Ascending aorta (tissue), 2 donors: ENCODE results near the gene ZDHHC3. TPM values are rescaled to one million over a fixed set of nuclear protein-coding genes. Genes with fewer than 3 reads are reported as not detected.

Experiments used
- DNase-seq, 2 donors: peaks; one replicate each; pipeline ENCODE4 v3.0.0-alpha.2; 2019; ENCODE audit warnings: low spot score in 2 of 2
- H3K27ac ChIP-seq, 2 donors: fragments of 200-600 bp; sonication (generic); one replicate each; pipeline ENCODE4 v1.5.1; 2016 to 2017; ENCODE audit warnings: mild to moderate bottlenecking in 1 of 2
- H3K27me3 ChIP-seq: fragments of 200-600 bp; sonication (generic); one replicate; pipeline ENCODE4 v1.5.1; 2017
- H3K36me3 ChIP-seq, 2 donors: fragments of 200-600 bp; sonication (generic); one replicate each; pipeline ENCODE4 v1.5.1; 2016
- H3K4me1 ChIP-seq, 2 donors: fragments of 200-600 bp; sonication (generic); one replicate each; pipeline ENCODE4 v1.5.1; 2016 to 2017; ENCODE audit warnings: mild to moderate bottlenecking in 1 of 2
- H3K4me3 ChIP-seq, 2 donors: fragments of 200-600 bp; sonication (generic); one replicate each; pipeline ENCODE4 v1.5.1; 2016 to 2017; ENCODE audit warnings: mild to moderate bottlenecking in 1 of 2
- H3K9me3 ChIP-seq, 2 donors: fragments of 200-600 bp; sonication (generic); one replicate each; pipeline ENCODE4 v1.5.1; 2016
- intact Hi-C: fragments of 100-400 bp; cut with DNase I; formaldehyde crosslinking; loops from one replicate; pipeline ENCODE4 v1.15.1; 2023
- total RNA-seq: library from RNA; depleted of rRNA; stranded (reverse); fragments of >200 nt; gene quantifications from one replicate; pipeline ENCODE4 v1.1.0, GENCODE V29; 2016
- TF ChIP-seq, protein P1 (sequence below), 3 experiments: fragments of 200-600 bp in 2 of 3; fragments of 450-650 bp in 1 of 3; sonication (generic) in 2 of 3; IDR thresholded peaks; one replicate each; pipeline ENCODE4 v1.5.1; 2016 to 2019; ENCODE audit warnings: antibody characterized with exemption in 3 of 3, mild to moderate bottlenecking in 1 of 3, moderate library complexity in 1 of 3

Gene ZDHHC3
- total RNA-seq, 1 donor from 2014 or later, result 67.8 TPM

DNA sequence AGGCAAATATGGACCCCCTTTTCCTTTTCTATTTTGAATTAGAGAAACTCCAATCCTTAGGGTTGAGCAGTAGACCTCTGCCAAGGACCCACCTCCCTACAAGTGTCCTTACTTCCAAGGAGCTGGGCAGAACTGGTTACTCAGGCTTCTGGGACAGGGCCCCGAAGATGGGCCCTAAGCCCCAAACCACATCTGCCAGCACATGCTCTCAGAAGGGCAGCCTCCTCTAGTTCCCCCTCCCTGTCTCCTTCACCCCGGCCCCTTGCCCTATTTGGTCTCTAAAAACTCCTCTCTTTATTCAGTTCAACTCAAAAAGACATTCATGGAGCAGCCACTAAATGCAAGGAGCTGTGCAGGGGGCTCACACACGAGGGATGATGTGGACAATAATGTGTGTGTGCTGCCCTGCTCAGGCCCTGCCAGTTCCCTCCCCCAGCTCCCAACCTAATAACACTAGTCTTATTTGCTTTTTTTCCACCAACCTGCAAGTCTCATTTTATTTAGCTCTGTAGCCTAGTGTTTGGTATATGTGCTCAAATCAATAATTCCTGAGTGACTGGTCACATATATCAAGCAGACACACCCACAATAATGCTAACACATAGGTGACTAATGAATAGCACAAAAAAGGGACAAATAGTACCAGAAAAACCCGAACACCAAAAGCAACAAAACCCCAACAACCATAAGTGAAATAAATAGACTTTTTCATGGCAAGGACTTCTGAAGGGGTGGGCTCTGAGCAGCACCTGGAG is 12.2 kb downstream of the ZDHHC3 start:
- TF ChIP-seq, protein P1, sequence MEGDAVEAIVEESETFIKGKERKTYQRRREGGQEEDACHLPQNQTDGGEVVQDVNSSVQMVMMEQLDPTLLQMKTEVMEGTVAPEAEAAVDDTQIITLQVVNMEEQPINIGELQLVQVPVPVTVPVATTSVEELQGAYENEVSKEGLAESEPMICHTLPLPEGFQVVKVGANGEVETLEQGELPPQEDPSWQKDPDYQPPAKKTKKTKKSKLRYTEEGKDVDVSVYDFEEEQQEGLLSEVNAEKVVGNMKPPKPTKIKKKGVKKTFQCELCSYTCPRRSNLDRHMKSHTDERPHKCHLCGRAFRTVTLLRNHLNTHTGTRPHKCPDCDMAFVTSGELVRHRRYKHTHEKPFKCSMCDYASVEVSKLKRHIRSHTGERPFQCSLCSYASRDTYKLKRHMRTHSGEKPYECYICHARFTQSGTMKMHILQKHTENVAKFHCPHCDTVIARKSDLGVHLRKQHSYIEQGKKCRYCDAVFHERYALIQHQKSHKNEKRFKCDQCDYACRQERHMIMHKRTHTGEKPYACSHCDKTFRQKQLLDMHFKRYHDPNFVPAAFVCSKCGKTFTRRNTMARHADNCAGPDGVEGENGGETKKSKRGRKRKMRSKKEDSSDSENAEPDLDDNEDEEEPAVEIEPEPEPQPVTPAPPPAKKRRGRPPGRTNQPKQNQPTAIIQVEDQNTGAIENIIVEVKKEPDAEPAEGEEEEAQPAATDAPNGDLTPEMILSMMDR (IDR thresholded peaks at IDR 0.05), result no peak
- intact Hi-C loops, result no loop called here
- Histone ChIP-seq H3K36me3 (peaks cover 4 to 6% of the 10 kb centered on the region in 2 donors), H3K27ac (no peak overlapping the region), H3K4me1 (no peaks in the 10 kb centered on the region), H3K27me3 (no peaks in the 10 kb centered on the region), H3K9me3 (no peaks in the 10 kb centered on the region), H3K4me3 (no peak overlapping the region)
- peak in 1 of 2 donors; percentile 43 for DNase-seq

DNA sequence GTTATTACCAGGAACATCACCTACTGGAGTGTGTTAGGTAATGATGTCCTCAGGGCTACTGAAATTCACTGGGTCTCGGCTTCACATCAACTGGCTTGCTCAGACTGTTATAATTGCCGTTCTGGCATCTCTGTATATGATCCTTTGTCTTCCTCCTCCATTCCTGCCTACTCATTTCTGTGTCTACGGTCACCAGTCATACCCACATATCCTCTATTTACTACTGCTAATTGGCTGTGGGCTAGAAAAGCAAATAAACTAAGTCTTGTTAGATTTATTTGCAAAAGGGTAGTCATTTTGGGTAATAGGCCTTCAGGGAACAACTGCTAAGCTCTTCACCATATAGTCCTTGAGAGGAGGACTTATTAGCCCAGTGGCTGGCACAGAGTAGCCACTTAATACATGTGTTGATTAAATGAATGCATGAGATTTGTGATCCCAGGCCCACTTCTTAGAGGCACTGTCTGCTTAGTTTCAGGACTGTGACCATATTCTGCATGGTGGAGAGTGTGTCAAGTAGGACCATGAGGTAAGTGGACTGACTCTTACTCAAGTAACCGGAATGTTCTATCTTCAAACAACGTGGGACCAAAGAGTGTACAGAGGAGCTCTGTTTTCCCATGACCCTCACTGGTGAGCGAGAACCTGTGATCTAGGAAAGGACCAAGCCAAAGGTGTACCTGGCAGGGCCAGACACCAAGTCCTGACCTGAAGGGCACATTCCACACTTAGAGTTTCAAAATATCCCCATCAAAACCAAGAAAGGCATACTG is 13.2 kb downstream of the ZDHHC3 start:
- no peaks in the 10 kb centered on the region for H3K9me3 ChIP-seq
- H3K4me3 ChIP-seq, result no peak overlapping the region
- TF ChIP-seq, protein P1 (IDR thresholded peaks at IDR 0.05), result no peak
- no peaks in the 10 kb centered on the region for H3K27me3 ChIP-seq
- H3K27ac ChIP-seq, result no peak overlapping the region
- intact Hi-C loops, result no loop called here
- no peaks in the 10 kb centered on the region for H3K4me1 ChIP-seq
- peaks cover 12 to 14% of the 10 kb centered on the region in 2 donors for H3K36me3 ChIP-seq
- DNase-seq, result peak in 1 of 2 donors; percentile 9

DNA sequence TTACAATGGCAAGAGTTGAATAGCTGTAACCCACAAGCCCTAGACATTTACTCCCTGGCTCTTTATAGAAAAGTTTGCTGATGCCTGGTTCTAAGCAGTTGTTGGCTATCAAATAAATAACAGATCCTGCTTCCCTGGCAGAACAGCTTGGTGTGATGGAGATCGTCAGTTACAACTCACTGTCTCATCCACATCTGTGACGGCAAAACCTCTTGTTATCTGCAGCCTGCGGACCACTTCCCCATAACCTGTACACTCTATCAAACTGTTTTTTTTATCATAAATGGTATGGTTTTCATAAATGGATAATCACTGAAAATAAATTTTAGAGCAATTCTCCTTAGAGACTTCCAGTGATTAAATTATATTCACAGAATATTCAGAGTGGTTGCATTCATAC is 14.1 kb downstream of the ZDHHC3 start:
- Histone ChIP-seq H3K27me3 (no peaks in the 10 kb centered on the region), H3K4me3 (no peak overlapping the region), H3K36me3 (peaks cover 16 to 20% of the 10 kb centered on the region in 2 donors), H3K4me1 (no peaks in the 10 kb centered on the region), H3K9me3 (no peaks in the 10 kb centered on the region), H3K27ac (no peak overlapping the region)
- TF ChIP-seq, protein P1 (IDR thresholded peaks at IDR 0.05), result no peak
- no peak for DNase-seq
- intact Hi-C loops, result no loop called here

DNA sequence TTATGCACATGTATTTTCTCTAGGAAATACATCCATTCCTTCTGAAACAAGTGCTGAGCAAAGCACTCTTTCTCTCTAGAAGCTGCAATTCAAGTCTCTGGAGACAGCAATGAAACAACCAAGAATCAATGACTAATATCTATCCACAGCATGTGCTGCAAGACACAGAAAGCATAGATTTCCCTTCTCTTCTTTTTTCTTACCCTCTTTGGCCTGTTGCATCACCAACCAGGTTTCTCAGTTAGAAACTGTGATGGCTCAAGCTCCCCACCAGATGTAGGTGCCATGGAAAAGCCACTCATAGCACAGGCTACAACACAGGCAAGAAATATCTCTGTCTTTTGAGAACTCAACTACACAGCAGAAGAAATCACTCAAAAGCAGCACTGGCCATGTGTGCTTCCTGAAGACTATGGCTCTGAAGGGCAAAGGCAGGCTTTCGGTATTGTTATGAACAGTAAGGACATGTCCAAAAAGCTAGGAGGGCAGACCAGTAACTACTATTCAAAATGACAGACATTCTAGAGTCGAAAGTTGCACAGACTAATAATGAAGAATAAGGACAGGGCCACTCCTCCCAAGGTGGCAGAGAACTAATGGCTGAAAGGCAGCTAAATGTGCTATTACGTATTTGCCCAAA is 15.5 kb downstream of the ZDHHC3 start:
- no peak for DNase-seq
- TF ChIP-seq, protein P1 (IDR thresholded peaks at IDR 0.05), result no peak

DNA sequence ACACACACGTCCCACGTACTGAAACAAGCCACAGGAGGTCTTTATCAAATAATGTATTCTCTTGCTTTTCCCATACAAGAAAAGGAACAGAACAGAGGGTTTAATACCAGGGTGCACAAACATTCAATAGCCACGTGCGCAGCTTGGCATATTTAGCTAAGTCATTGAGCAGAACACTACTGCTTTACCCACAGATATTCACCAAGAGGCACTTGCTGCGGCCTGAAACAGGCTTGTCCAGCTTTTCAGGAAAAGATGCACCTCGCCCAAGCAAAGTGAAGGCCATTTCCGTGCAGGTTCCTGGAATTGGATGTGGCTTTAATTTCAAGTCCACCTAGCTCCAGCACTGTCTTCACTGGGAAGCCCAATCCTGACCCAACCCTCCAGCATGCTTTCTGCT is 17.6 kb downstream of the ZDHHC3 start:
- DNase-seq, result no peak
- Histone ChIP-seq H3K36me3 (peaks cover 16 to 25% of the 10 kb centered on the region in 2 donors), H3K27ac (no peak overlapping the region), H3K4me1 (no peaks in the 10 kb centered on the region), H3K27me3 (no peaks in the 10 kb centered on the region), H3K9me3 (no peaks in the 10 kb centered on the region), H3K4me3 (no peak overlapping the region)
- intact Hi-C loops, result no loop called here
- TF ChIP-seq, protein P1 (IDR thresholded peaks at IDR 0.05), result no peak

More for the DNA sequence above, 15.5 kb downstream of the ZDHHC3 start:
- no peak overlapping the region for H3K27ac ChIP-seq
- intact Hi-C loops, result no loop called here
- no peaks in the 10 kb centered on the region for H3K9me3 ChIP-seq
- no peak overlapping the region for H3K4me3 ChIP-seq
- H3K4me1 ChIP-seq, result no peaks in the 10 kb centered on the region
- no peaks in the 10 kb centered on the region for H3K27me3 ChIP-seq
- peaks cover 16 to 25% of the 10 kb centered on the region in 2 donors for H3K36me3 ChIP-seq
